ENCODE measurements around the gene ARHGAP25.

ARHGAP25 gene

DNA sequence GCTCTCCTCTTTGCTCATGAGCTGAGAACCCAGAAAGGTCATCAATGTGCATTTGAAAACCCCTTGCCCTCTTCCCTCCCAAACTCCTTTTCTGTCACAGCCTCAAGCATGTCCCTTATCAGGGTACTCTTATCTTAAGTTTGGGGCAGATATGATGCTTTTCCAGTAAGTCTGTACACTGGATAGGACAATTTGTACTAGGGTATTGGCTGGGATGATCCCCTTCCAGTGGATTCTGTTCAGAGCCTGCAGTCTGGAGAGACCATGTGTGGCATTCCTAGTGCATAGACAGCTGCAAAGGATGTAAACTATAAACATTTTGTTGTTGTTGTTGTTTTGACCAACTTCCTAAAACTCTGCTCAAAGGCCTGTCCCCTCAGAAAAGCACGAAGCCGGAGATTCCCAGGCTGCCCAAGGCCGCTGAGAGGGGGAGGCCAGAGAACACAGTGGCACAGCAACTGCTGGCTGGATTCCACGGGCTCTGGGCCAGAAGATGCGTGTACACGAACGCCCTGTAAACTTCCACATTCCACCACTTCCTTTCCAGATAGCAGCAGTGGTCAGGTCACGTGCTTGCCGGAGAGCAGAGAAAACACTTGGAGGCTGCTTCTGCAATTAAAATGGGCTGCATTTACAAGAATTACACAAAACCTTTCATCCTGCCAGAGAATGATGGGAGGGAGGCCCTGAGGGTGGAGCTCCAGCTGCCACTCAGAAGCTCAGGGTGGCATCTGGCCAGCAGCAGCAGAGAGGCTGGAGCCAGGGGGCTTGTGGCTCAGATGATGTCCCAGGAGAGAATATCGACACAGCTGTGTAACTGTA, 94.5 kb downstream of the ARHGAP25 start:
- no peak overlapping the region for H3K9ac ChIP-seq (ENCODE audit: low read length)
- TF ChIP-seq EZH2phosphoT487 (conservative IDR thresholded peaks at IDR 0.05; ENCODE audit: low read length): no peak
- no peak for TF ChIP-seq CTCF (IDR thresholded peaks at IDR 0.05; ENCODE audit: insufficient read depth, low read length, poor library complexity, severe bottlenecking)
- no peaks in the 10 kb centered on the region for H3K27me3 ChIP-seq (ENCODE audit: low read length)
- no peak overlapping the region for H3K27ac ChIP-seq (ENCODE audit: low read depth, low read length)
- H3K79me2 ChIP-seq (ENCODE audit: insufficient read depth, low read length): no peaks in the 10 kb centered on the region
- no peak overlapping the region for H3K4me3 ChIP-seq (ENCODE audit: insufficient read depth, low read length, poor library complexity, severe bottlenecking)
- no peaks in the 10 kb centered on the region for H3K9me2 ChIP-seq (replicated peaks; ENCODE audit: insufficient read depth, low read length)
- H3K4me2 ChIP-seq (ENCODE audit: low read depth, low read length, poor library complexity, severe bottlenecking): no peak overlapping the region
- no peaks in the 10 kb centered on the region; the same call in none of the 2 replicates for H3F3A ChIP-seq (ENCODE audit: insufficient read depth)
- H2AFZ ChIP-seq (ENCODE audit: low read depth, low read length, severe bottlenecking): no peak overlapping the region
- no peaks in the 10 kb centered on the region for H4K20me1 ChIP-seq (ENCODE audit: low read depth, low read length)
- H3K9me3 ChIP-seq (ENCODE audit: insufficient read depth, low read length): no peaks in the 10 kb centered on the region
- no peaks in the 10 kb centered on the region for H3K36me3 ChIP-seq (ENCODE audit: low read length)

GRCh38 chr2:68829749-68830148, 95.1 kb downstream of the ARHGAP25 start:
- H4K20me1 ChIP-seq (ENCODE audit: low read depth, low read length): no peaks in the 10 kb centered on the region
- H3K4me2 ChIP-seq (ENCODE audit: low read depth, low read length, poor library complexity, severe bottlenecking): no peak overlapping the region
- no peaks in the 10 kb centered on the region for H3K36me3 ChIP-seq (ENCODE audit: low read length)
- no peaks in the 10 kb centered on the region for H3K9me3 ChIP-seq (ENCODE audit: insufficient read depth, low read length)
- no peaks in the 10 kb centered on the region for H3K27me3 ChIP-seq (ENCODE audit: low read length)
- no peak overlapping the region for H2AFZ ChIP-seq (ENCODE audit: low read depth, low read length, severe bottlenecking)
- TF ChIP-seq CTCF (IDR thresholded peaks at IDR 0.05; ENCODE audit: insufficient read depth, low read length, poor library complexity, severe bottlenecking): no peak
- TF ChIP-seq EZH2phosphoT487 (conservative IDR thresholded peaks at IDR 0.05; ENCODE audit: low read length): no peak
- H3K79me2 ChIP-seq (ENCODE audit: insufficient read depth, low read length): no peaks in the 10 kb centered on the region
- no peak overlapping the region for H3K27ac ChIP-seq (ENCODE audit: low read depth, low read length)
- no peak overlapping the region for H3K4me3 ChIP-seq (ENCODE audit: insufficient read depth, low read length, poor library complexity, severe bottlenecking)
- no peaks in the 10 kb centered on the region; the same call in none of the 2 replicates for H3F3A ChIP-seq (ENCODE audit: insufficient read depth)
- no peak overlapping the region for H3K9ac ChIP-seq (ENCODE audit: low read length)
- no peaks in the 10 kb centered on the region for H3K9me2 ChIP-seq (replicated peaks; ENCODE audit: insufficient read depth, low read length)

GRCh38 chr2:68831686-68832232, 97.1 kb downstream of the ARHGAP25 start:
- Histone ChIP-seq H3K9me3 (ENCODE audit: insufficient read depth, low read length) (no peaks in the 10 kb centered on the region), H3K4me2 (ENCODE audit: low read depth, low read length, poor library complexity, severe bottlenecking) (no peak overlapping the region), H3K4me3 (ENCODE audit: insufficient read depth, low read length, poor library complexity, severe bottlenecking) (no peak overlapping the region), H3K27ac (ENCODE audit: low read depth, low read length) (no peak overlapping the region), H3K27me3 (ENCODE audit: low read length) (no peaks in the 10 kb centered on the region), H3F3A (ENCODE audit: insufficient read depth) (no peaks in the 10 kb centered on the region; the same call in none of the 2 replicates), H3K36me3 (ENCODE audit: low read length) (no peaks in the 10 kb centered on the region), H3K79me2 (ENCODE audit: insufficient read depth, low read length) (no peaks in the 10 kb centered on the region), H4K20me1 (ENCODE audit: low read depth, low read length) (no peaks in the 10 kb centered on the region), H3K9me2 (replicated peaks; ENCODE audit: insufficient read depth, low read length) (no peaks in the 10 kb centered on the region), H2AFZ (ENCODE audit: low read depth, low read length, severe bottlenecking) (peak overlapping the region; percentile 60), H3K9ac (ENCODE audit: low read length) (no peak overlapping the region)
- TF ChIP-seq CTCF (IDR thresholded peaks at IDR 0.05; ENCODE audit: insufficient read depth, low read length, poor library complexity, severe bottlenecking) (no peak), EZH2phosphoT487 (conservative IDR thresholded peaks at IDR 0.05; ENCODE audit: low read length) (no peak)

Data from SU-DHL-6 (cell line).